GM19351 (cell line): ENCODE data around the gene SFMBT1.

ENCODE experiments used
- ATAC-seq: cut with Tn5 transposase; IDR thresholded peaks from one replicate; pipeline ENCODE4 v1.9.1; 2021; ENCODE audit warnings: mild to moderate bottlenecking, moderate library complexity; ENCODE audit not compliant: unreplicated experiment

The SFMBT1 gene

DNA sequence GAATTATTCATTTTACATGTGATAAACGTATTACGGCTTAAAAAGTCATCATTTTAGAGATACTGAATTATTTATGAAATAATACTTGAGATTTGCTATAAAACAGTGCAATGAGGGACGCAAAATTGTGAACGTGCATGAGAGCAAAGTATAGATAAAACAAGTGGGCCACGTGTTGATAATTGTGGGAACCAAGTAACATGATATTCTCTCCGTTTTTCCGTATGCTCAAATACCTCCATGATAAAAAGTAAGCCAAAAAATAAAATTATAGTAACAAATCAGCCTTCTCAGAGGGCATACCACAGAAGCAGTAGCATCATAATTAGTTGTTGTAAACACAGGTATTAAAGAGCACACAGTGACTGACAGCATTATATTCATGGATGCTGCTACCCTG lies 42.6 kb downstream of the SFMBT1 start:
- ATAC-seq = no peak

DNA sequence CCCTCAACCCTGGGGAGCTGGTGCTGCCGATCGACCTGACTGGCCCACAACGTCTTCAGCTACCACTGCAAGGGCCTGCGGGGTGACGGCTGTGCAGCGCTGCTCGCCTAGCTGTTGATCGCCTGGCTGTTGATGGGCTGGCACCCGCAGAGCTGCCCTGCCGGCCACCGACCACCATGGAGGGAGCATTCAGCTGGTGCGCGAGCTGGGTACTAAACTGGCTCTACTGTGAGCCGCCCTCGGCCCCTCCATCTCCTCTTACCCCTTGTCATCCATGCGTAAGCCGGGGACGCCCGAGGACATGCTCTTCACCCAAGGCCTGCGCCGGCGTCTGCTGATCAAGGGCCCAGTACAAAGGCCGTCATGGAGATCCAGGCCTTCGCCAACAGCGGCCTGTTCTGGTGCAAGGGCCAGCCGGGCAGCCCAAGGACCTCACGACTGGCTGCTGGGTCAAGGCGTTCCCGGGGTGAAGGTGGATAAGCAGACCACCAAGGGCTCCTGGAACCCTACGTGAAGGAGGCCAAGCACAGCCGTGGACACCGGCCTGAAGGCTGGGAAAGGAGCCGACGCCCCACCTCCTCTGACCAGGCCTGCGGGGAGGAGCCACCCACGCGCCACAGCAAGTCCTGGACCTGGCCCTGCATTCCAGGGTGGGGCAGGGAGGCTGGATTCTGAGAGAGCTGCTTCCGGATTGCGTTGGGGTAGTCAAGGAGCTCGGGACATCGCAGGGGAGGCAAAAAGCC lies 46.9 kb downstream of the SFMBT1 start:
- ATAC-seq = no peak

DNA sequence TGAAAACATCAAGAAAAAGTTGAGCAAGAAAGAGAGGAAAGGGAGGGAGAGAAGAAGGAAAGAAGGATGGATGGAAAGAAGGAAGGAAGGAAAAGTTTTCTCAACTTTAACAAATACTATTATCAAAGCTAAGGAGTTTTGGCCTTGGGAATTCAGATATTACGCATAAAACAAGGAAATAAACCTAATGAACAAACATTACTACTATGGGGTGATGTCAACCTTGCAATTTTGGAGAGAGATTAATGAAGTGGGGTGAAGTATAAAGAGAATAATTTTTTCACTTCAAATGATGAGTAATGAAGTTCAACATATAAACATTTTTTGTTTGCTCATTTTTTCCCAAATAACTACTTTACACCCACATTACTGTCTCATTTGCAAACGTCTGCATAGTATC lies 55.2 kb downstream of the SFMBT1 start:
- no peak for ATAC-seq

DNA sequence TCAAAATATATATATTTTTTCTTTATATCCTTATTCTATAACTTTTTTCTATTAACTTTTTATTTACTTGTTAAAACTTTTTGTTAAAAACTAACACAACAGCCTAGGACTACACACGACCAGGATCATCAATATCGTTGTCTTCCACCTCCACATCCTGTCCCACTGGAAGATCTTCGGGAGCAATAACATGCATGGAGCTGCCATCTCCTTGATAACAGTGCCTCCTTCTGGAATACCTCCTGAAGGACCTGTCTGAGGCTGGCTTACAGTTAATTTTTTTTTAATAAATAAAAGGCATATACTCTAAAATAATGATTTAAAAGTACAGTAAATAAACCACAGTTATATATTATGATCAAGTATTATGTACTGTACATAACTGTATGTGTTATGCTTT lies 58.9 kb downstream of the SFMBT1 start:
- no peak for ATAC-seq

DNA sequence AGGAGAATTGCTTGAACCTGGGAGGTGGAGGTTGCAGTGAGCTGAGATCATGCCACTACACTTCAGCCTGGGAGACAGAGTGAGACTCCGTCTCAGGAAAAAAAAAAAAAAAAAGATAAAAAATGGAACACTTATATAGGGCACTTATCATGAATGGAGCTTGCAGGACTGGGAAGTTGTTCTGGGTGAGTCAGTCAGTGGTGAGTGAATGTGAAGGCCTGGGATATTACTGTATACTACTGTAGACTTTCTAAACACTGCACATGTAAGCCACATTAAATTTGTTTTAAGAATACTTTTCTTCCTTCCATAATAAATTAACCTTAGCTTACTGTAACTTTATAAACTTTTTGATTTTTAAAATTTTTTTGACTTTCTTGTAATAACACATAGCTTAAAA lies 59.8 kb downstream of the SFMBT1 start:
- no peak for ATAC-seq

DNA sequence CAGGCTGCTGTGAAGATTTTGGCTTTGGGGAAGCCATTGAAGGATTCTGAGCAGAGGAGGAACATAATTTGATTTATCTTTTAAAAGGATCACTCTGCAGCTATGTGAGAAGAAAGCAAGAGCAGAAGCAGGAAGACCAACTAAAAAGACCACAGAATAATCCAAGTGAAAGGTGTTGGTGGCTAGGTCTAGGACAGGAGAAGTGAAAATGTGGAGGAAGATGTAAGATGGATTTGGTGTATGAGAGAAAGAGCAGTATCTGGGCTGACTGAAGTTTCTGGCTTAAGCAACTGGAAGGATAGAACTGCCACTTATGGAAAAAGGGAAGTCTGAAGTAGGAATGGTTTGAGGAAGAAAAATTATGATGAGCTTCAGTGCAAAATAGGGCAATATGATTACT lies 62.0 kb downstream of the SFMBT1 start:
- ATAC-seq = peak; percentile 21

DNA sequence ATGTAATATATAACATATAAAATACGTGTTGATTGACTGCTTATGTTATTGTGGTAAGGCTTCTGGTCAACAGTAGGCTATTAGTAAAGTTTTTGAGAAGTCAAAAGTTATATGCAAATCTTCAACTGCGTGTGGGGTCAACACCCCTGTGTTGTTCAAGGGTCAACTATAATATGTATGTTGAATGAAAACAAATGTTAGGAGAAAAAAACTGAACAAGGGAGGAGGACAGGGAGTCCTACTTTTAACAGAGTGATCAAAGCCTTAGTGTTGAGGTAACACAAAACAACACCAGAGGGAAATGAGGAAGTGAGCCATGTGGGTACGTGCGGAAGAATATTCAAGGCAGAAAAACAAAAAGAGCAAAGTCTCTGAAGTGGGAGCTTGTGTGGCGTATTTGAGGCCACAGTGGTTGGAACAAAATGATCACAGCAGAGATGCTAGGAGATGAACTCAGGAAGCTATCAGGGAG lies 62.5 kb downstream of the SFMBT1 start:
- peak; percentile 89 for ATAC-seq

DNA sequence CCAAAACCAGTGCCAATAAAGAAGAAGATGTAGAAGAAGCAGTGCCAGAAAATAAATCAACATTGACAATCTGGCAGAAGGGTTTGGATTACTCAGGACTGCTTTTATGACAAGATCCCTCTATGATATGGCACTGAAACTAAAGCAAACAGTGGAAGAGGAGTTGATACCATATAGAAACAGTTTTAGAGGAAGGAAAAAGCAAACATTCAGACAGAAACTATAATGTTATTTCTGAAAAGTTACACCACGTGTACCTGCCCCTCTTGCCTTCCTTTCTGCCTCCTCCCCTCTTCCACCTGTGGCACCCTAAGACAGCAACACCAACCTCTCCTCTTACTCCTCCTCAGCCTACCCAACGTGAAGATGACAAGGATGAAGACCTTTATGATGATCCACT lies 63.0 kb downstream of the SFMBT1 start:
- peak; percentile 27 for ATAC-seq

DNA sequence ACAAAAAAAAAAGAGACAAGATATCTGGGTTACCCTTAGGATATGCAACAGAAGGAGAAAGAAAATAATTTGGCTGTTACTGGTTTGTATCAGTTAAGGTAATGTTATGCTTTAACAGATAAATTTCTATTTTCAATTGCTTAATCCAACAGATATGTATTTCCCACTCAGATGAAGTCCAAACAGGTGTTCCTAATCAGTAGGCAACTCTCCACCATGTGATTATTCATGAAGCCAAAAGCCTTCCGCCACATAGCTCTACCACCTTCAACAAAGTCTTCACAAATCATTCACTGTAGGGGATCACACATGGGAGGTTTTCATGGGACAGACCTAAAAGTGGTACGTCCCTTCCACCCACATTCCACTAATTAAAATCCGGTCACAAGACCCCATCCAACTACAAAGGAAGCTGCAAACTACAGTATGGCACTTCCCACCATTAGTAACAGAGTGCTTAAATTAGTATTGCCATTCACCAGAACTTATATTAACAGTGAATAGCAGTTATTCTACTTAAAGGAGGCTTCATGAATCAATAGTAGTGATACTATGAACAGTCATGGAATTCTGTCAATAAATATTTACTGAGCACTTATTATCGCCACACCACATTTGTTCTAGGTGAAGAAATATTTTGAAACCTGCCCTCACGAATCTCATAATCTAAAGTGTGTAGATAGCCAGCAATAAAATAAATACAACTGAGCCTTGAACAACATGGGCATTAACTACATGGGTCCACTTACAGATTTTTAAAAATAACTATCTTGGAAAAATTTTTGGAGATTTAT lies 66.5 kb downstream of the SFMBT1 start:
- ATAC-seq = no peak

DNA sequence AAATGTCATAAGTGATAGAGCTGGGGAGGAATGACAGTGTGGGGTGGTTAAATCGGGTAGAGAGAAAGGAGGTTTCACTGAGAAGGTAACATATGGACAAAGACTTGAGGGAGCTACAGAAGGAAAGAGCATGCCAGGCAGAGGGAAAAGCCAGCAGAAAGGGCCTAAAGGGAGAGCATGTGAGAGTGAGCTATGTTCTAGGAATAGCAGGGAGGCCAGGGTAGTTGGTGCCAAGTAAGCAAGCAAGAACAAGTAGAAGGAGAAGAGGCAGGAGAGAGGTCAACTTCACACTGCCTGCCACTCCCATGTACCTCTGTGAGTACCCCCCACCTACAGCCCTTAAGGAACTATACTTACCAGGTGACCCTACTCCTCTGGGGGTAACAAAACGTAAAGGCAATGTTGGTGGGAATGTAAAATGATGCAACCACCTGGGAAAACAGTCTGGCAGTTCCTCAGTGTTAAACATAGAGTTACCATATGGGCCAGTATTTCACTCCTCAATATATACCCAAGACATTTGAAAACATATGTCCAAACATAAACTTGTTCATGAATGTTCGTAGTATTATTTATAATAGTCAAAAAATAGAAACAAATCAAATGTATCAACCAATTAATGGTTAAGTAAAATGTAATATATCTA lies 67.6 kb downstream of the SFMBT1 start:
- ATAC-seq = no peak

DNA sequence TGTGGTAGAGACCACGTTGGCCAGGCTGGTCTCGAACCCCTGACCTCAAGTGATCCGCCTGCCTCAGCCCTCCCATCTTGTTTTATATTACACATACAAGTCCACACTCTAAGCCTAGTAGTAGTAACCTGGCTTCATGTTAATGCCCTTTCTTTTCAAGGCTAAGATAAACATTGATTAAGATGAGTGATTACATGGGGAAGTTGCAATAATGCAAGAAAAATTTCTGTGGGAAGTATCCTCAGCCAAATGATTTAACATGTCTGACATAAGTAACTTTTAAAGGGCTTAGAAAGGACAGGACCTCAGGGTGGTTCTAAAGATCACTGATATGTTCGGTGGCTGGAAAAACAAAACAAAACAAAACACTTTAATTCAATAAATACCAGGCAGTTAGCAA lies 72.1 kb downstream of the SFMBT1 start:
- no peak for ATAC-seq

DNA sequence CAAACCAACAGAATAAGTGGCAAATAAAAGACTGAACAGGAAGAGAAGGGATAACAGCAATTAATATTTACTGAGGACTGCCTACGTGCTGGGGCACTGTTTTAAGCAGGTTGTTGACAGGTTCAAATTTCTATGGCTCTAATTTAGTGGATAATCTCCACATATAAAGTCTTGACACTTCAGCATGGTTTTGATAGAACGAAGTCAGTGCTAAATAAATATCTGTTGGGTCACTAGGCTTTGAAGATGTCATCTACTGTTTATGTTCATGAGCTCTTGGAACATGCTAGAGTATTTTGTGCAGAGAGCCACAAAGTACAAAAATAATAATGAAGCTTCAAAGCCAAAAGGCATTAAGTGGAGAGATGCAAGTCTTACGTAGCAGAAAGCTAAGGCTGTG lies 74.0 kb downstream of the SFMBT1 start:
- ATAC-seq = no peak

DNA sequence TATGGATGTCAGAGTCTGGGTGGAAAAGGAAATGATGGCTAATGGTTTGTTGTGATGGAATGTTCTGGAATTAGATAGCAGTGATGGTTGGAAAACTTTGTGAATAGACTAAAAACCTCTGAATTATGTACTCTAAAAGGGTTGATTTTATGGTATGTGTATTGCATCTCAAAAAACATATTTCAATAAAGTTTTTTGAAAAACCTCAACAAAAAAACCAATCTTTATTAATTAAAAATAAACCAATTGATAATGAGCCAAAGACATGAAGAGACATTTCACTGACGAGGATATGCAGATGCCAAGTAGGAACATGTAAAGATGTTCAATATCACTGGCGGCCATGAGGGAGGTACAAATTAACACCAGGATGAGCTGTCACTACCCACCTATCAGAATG lies 78.5 kb downstream of the SFMBT1 start:
- ATAC-seq = no peak

DNA sequence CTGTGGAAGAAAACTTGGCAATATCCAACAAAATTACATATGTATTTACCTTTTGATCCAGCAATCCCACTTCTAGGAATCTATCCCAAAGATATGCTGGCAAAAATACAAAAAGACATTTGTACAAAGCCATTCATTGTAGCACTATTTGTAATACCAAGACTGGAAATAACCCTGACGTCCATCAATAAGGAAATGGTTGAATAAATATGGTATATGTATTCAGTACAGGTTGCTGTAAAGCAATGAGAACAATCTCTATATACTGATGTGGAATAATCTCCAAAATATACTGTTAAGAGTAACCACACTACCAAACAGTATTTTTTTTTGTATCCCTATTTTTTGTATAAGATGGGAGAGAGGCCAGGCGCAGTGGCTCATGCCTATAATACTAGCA lies 83.7 kb downstream of the SFMBT1 start:
- ATAC-seq = no peak

DNA sequence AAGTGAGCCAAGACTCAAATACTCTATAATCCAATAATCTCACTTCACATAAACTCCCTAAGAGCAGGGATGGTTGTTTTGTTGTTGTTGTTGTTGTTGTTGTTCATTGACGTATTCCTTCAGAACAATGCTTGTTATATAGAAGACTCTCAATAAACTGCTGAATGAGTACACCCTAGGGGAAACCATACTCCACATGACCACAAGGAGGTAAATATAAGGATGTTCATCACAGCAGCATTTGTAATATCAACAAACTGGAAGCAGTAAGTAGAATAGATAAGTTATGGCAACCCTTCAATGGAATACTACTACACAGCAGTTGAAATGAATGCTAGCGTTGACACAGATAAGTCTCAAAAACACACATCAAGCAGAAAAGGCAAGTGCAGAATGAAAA lies 86.1 kb downstream of the SFMBT1 start:
- no peak for ATAC-seq

DNA sequence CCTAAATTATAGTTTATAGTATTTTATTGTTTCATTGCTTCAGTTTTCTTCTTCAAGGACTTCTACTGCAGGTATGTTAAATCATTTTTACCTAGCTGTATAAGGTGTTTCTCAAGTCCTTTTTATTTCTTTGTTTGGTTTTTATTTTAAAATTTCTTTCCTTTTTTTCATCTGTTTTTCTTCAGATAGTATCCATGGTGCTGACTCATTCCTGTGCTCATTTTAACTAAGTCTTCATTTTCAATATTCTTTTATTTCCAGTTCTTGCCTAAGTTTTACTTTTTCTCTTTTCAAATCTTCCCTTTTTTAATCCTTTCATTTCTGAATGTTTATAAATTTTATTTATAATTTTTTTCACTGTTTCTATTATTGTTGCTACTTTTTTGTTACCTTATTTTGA lies 106.3 kb downstream of the SFMBT1 start:
- ATAC-seq = no peak

DNA sequence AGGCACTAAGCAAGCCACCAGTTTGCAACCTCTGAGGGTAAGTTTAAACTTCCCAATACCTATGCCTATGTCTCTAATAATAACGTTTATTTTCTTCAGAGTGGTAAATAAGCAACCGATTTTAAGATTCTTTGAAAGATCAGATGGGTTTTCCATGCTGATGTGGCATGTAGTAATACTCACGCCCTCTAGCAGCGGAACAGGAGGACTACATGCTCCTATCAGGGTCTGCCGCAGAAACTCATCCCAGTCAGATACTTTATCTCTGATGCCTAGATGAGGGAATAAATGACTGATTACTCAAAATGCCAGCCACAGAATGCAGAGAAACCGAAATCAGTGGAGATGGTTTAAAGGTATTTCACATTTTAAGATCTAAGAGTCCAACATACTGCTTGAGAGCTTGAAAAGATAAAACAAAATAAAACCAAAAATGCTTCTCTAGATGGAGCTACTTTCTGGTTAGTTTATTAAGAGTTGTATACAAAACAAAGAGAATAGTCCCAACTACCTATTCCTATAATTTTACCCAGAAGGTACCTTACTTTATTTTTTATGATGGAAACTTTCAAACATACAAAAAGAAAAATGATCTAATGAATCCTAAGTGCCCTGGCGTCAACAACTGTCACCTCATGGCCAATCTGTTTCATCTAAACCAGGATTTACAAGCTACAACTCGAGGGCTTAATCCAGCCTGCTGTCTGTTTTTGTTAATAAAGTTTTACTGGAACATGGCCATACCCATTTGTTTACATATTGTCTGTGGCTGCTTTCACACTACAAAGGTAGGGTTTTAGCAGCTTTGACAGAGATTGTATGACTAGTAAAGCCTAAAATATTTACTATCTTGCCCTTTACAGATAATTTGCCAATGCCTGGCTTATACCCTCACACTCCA lies 111.0 kb downstream of the SFMBT1 start:
- ATAC-seq = peak; percentile 69

DNA sequence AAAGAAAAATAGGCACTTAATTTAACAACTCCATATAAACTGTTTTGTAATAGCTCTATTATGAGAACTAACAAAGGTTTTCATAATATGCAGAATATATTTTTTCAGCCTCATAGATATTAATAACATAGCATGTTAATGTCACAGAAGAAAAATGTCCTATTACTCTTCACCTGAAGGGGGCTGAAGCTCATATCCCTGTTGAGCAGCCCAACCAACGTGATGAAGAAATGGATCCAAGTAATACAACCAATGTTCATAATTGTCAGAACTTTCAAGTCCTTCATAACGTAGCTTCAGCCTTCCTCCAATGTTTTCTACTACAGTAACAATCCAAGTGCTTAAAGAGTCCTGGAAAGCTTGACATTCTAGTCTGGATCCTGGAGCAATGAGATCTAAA lies 114.0 kb downstream of the SFMBT1 start:
- ATAC-seq = no peak

DNA sequence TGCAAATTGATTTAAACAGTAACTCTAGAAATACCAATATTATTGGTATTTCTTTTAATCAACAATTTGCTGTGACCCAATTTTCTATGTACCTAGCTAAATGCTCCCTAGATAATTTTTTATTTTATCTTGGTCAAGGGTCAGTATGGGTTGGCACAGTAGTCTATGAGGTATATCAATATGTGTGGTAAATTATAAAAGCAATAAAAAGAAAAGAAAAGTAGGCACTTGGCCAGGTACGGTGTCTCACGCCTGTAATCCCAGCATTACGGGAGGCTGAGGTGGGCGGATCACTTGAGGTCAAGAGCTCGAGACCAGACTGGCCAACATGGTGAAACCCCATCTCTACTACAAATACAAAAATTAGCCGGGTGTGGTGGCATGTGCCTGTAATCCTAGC lies 114.5 kb downstream of the SFMBT1 start:
- ATAC-seq = no peak

DNA sequence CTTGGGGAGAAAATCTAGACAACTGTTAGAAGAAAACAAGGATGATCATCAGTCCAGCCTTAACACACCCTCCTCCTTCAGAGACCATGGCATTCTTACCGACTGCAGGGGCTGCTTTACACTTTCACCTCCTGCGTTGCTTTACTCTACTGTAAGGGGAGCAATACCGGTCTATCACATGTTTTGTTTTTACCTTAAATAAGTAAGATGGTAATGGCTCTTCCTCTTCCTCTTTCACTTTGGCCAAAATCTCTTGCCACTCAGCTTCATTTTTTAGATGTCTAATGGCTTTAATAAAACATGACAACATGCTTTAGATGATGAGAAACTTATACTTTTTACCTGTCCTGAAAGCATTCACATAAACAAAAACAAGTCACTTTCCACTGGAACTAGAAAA lies 115.1 kb downstream of the SFMBT1 start:
- ATAC-seq = no peak

DNA sequence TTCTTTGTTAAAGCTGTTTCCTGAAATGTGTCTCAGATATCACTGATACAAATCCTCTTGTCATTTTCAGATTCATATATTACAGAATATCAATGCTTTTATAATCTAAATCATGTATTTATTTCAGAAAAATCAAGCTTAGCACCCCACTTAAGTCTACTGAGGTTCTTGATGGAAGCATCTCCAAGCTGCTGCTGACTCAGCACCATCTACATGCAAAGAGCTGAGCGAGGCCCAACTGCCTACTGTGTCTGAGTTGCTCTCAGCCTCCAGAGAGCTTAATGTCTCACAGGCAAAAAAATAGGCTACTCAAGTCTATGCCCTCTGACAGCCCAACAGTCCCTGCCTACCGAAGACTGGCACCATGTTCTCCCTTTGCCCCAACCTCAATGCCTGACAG lies 119.3 kb downstream of the SFMBT1 start:
- ATAC-seq = no peak
